K562 (cell line): ENCODE measurements around the gene MAP7D1.

ENCODE experiments used
- BCL6 ChIP-seq: fragments of 250-450 bp; sonication (Bioruptor Pico); IDR thresholded peaks from 2 replicates; pipeline ENCODE4 v1.4.0; 2020
- BDP1 ChIP-seq: IDR thresholded peaks from 3 replicates; pipeline ENCODE4 v1.6.1; 2011; ENCODE audit not compliant: insufficient read length, insufficient read depth
- BHLHE40 ChIP-seq: IDR thresholded peaks from 2 replicates; pipeline ENCODE4 v1.6.1; 2011; ENCODE audit warnings: low read length, improper control_type of control experiment
- CTCF ChIP-seq, 3 experiments: IDR thresholded peaks in 2 of 3; conservative IDR thresholded peaks in 1 of 3; 2 replicates each; pipeline ENCODE4 v1.5.1; 2011 to 2012; ENCODE audit warnings: low read length in 3 of 3, mild to moderate bottlenecking in 3 of 3, control low read depth in 2 of 3, improper control_type of control experiment in 1 of 3, inconsistent platforms in 1 of 3, low read depth in 1 of 3, mixed read lengths in 1 of 3, moderate library complexity in 1 of 3; ENCODE audit not compliant: insufficient read depth in 2 of 3
- CUX1 ChIP-seq: fragments of 200-800 bp; sonication (Bioruptor generic); IDR thresholded peaks from 2 replicates; pipeline ENCODE4 v1.6.1; 2016; ENCODE audit warnings: missing genetic modification characterization, missing compliant biosample characterization
- EZH2 ChIP-seq: IDR thresholded peaks from 2 replicates; pipeline ENCODE4 v1.6.1; 2012; ENCODE audit warnings: low read depth, mild to moderate bottlenecking, inconsistent platforms, low read length, borderline replicate concordance
- FOS ChIP-seq: IDR thresholded peaks from 3 replicates; pipeline ENCODE4 v1.6.1; 2011; ENCODE audit not compliant: insufficient read length; ENCODE audit errors: extremely low read depth
- HCFC1 ChIP-seq: IDR thresholded peaks from 2 replicates; pipeline ENCODE4 v1.6.1; 2012; ENCODE audit warnings: low read depth, low read length, improper control_type of control experiment
- MXI1 ChIP-seq: IDR thresholded peaks from 2 replicates; pipeline ENCODE4 v1.6.1; 2011; ENCODE audit warnings: low read depth, mild to moderate bottlenecking, improper control_type of control experiment, low read length
- NFYB ChIP-seq: IDR thresholded peaks from 2 replicates; pipeline ENCODE4 v1.6.1; 2011; ENCODE audit warnings: mild to moderate bottlenecking, moderate library complexity; ENCODE audit not compliant: insufficient read length; ENCODE audit errors: extremely low read depth
- POLR2AphosphoS5 ChIP-seq: IDR thresholded peaks from 2 replicates; pipeline ENCODE4 v1.6.1; 2011; ENCODE audit warnings: mild to moderate bottlenecking, low read depth, low read length, moderate library complexity; ENCODE audit not compliant: control insufficient read depth, insufficient read depth
- RAD21 ChIP-seq, 2 experiments: fragments of 250-450 bp in 1 of 2; fragments of 450-650 bp in 1 of 2; sonication (Bioruptor Pico) in 1 of 2; formaldehyde crosslinking in 1 of 2; IDR thresholded peaks in 1 of 2; conservative IDR thresholded peaks in 1 of 2; 2 replicates each; pipeline versions ENCODE4 v1.4.0 to v1.8.0; 2020 to 2022; ENCODE audit warnings: mild to moderate bottlenecking in 2 of 2, moderate library complexity in 1 of 2
- SREBF2 ChIP-seq: sonication (generic); formaldehyde crosslinking; IDR thresholded peaks from 2 replicates; pipeline ENCODE4 v1.4.0; 2020; ENCODE audit warnings: mild to moderate bottlenecking, missing genetic modification reagents
- TAF15 ChIP-seq: fragments of 200-400 bp; formaldehyde crosslinking; IDR thresholded peaks from 2 replicates; pipeline ENCODE4 v1.6.1; 2017; ENCODE audit warnings: mild to moderate bottlenecking, low read depth, low read length, moderate library complexity

GRCh38 chr1:36157115-36157903 lies 1.3 kb downstream of the MAP7D1 start:
- no peak for TF ChIP-seq POLR2AphosphoS5
- TF ChIP-seq NFYB, result no peak
- TF ChIP-seq CTCF (IDR thresholded peaks at IDR 0.05 in 2 of 3, conservative IDR thresholded peaks at IDR 0.05 in 1 of 3; ENCODE audit: insufficient read depth in 2 of 3, low read depth in 1 of 3, low read length in 3 of 3), result no peak
- TF ChIP-seq CUX1, result no peak
- no peak for TF ChIP-seq EZH2
- no peak for TF ChIP-seq RAD21 (CRISPR knock-in tag; conservative IDR thresholded peaks at IDR 0.05 in 1 of 2, IDR thresholded peaks at IDR 0.05 in 1 of 2)
- no peak for TF ChIP-seq BHLHE40
- TF ChIP-seq SREBF2 (CRISPR knock-in tag), result no peak
- TF ChIP-seq HCFC1, result no peak
- no peak for TF ChIP-seq TAF15
- no peak for TF ChIP-seq BDP1
- TF ChIP-seq BCL6 (CRISPR knock-in tag), result no peak
- TF ChIP-seq MXI1, result no peak
- TF ChIP-seq FOS, result no peak
